AG04449 (cell line): Measurements from ENCODE around the gene EPB41L4A.

Source experiments
- CTCF ChIA-PET: fragments of 350-600 bp; formaldehyde crosslinking; extraction: SDS; loops from one replicate; lab custom pipeline; 2021; ENCODE audit warnings: antibody characterized with exemption; lab: Yijun Ruan, JAX
- POLR2A ChIA-PET: fragments of 400-600, 350-600 bp; formaldehyde crosslinking; extraction: SDS; loops from one replicate; lab custom pipeline; 2020; ENCODE audit warnings: antibody characterized with exemption, inconsistent platforms; lab: Yijun Ruan, JAX
- DNase-seq: peaks from one replicate; pipeline ENCODE4 v3.0.0-alpha.2; 2010; ENCODE audit warnings: low read depth, low spot score
- H3K4me3 ChIP-seq: 2 replicates; pipeline ENCODE4 v1.5.1; 2011; ENCODE audit warnings: low read depth, mild to moderate bottlenecking, control low read depth, low read length
- CTCF ChIP-seq: IDR thresholded peaks from one replicate; pipeline ENCODE4 v1.5.1; 2011; ENCODE audit warnings: mild to moderate bottlenecking, moderate library complexity, low read length, control low read depth, inconsistent platforms; ENCODE audit not compliant: insufficient read depth; ENCODE audit errors: missing control alignments

EPB41L4A gene

DNA sequence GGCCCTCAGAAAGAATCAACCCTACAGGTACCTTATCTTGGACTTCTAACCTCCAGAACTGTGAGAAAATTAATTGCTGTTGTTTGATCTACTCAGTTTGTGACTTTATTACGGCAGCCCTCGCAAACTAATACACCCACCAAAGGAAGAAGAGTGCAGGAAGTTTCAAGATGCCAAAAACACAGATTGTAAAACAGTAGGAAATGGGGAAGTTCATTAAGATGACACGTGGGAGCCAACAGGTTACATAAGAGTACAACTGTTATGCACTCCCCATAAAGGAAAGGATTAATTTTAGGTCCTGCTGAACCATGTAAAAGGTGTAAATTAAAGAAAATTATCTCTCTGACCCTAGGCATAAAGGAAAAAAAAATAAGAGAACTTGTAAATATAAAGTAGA lies 294.3 kb downstream of the EPB41L4A start:
- POLR2A ChIA-PET, result no interaction called here
- CTCF ChIA-PET, result no interaction called here
- no peak overlapping the region for H3K4me3 ChIP-seq
- no peak for DNase-seq
- no peak for TF ChIP-seq CTCF

GRCh38 chr5:112123086-112123485 lies 296.0 kb downstream of the EPB41L4A start:
- no peak for TF ChIP-seq CTCF
- ChIA-PET CTCF (interaction anchor here (0.9 kb wide), 1 partner anchor 288 kb away, joined by 3 read pairs; no protein-coding TSS in a partner anchor), POLR2A (no interaction called here)
- no peak for DNase-seq
- no peak overlapping the region for H3K4me3 ChIP-seq

DNA sequence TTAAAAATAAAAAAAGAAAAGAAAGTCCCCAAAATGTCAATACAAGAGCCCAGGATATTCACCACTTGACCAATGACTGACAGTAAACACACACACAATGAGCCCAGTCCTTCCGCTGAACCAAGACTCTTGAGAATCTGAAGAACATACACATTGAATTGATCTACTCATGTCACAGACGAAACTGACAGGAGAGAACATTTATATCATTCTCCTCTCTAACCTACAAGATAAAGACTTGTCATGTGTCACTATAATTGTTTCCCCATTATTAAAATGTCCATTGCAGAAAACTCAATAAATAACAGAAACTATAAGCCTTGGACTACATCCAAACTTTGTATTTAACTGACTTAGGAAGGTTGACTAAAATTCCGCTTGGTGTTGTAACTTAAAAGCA lies 296.7 kb downstream of the EPB41L4A start:
- no peak for DNase-seq
- H3K4me3 ChIP-seq, result no peak overlapping the region
- POLR2A ChIA-PET, result no interaction called here
- TF ChIP-seq CTCF, result no peak
- CTCF ChIA-PET, result no interaction called here

- DNase-seq, result no peak
- TF ChIP-seq CTCF, result no peak
- ChIA-PET POLR2A (no interaction called here), CTCF (no interaction called here)
- no peak overlapping the region for H3K4me3 ChIP-seq
Measured at GRCh38 chr5:112121258-112121657, 297.8 kb downstream of the EPB41L4A start.

GRCh38 chr5:112119969-112120368 lies 299.1 kb downstream of the EPB41L4A start:
- H3K4me3 ChIP-seq, result no peak overlapping the region
- ChIA-PET POLR2A (no interaction called here), CTCF (no interaction called here)
- no peak for TF ChIP-seq CTCF
- no peak for DNase-seq

DNA sequence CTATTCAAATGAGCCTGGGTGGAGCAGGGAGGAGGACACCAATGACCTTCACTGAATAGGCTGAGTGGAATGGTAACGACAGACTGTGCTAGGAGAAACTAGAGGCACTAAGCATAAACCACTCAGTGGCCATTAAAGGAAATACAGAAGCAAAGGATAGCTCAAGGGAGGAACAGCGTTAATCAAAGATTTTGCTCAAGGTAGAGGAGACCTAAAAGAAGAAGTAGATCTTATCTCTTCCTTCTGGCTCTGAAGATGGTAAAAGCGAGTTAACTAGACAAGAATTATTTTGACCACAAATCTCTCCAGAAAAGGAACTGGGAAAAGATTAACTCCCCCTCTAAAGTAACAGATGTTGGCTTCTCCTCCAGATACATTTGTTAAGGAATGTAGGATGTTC lies 299.6 kb downstream of the EPB41L4A start:
- CTCF ChIA-PET, result no interaction called here

More for the DNA sequence above, 299.6 kb downstream of the EPB41L4A start:
- no peak for TF ChIP-seq CTCF
- no peak overlapping the region for H3K4me3 ChIP-seq
- DNase-seq, result no peak
- POLR2A ChIA-PET, result interaction anchor here (0.6 kb wide), 1 partner anchor 398 kb away, joined by 3 read pairs; no protein-coding TSS in a partner anchor
